H9 (cell line): ENCODE measurements around the gene TNFRSF11A. TPM values are rescaled to one million over a fixed set of nuclear protein-coding genes. Genes with fewer than 3 reads are reported as not detected.

Experiments used
- DNase-seq: peaks from one replicate; pipeline ENCODE4 v3.0.0-alpha.2; 2017
- H2AFZ ChIP-seq: one replicate; pipeline ENCODE4 v1.6.1; 2013; ENCODE audit warnings: mild to moderate bottlenecking, low read length, control low read depth, moderate library complexity
- H2AK5ac ChIP-seq: 2 replicates; pipeline ENCODE4 v1.6.1; 2013; ENCODE audit warnings: low read length, control low read depth, mixed read lengths; ENCODE audit not compliant: insufficient read length
- H2BK120ac ChIP-seq: one replicate; pipeline ENCODE4 v1.6.1; 2013; ENCODE audit warnings: low read depth, mild to moderate bottlenecking, low read length, control low read depth, inconsistent platforms; ENCODE audit not compliant: poor library complexity, severe bottlenecking
- H2BK12ac ChIP-seq: 2 replicates; pipeline ENCODE4 v1.6.1; 2013; ENCODE audit warnings: low read length, control low read depth, mixed read lengths, low read depth; ENCODE audit not compliant: insufficient read length
- H2BK15ac ChIP-seq: 2 replicates; pipeline ENCODE4 v1.6.1; 2013; ENCODE audit warnings: low read depth, low read length, control low read depth
- H2BK20ac ChIP-seq: one replicate; pipeline ENCODE4 v1.6.1; 2013; ENCODE audit warnings: low read depth, mild to moderate bottlenecking, low read length, control low read depth, inconsistent platforms; ENCODE audit not compliant: poor library complexity, severe bottlenecking
- H2BK5ac ChIP-seq: 2 replicates; pipeline ENCODE4 v1.6.1; 2013; ENCODE audit warnings: low read length, control low read depth, mixed read lengths; ENCODE audit not compliant: insufficient read length
- H3K14ac ChIP-seq: 2 replicates; pipeline ENCODE4 v1.6.1; 2013; ENCODE audit warnings: low read length, control low read depth; ENCODE audit not compliant: insufficient read depth
- H3K18ac ChIP-seq: 2 replicates; pipeline ENCODE4 v1.6.1; 2013; ENCODE audit warnings: low read depth, mild to moderate bottlenecking, mixed read lengths, low read length, control low read depth; ENCODE audit not compliant: insufficient read length
- H3K23ac ChIP-seq: 2 replicates; pipeline ENCODE4 v1.6.1; 2013; ENCODE audit warnings: low read length, control low read depth, mixed read lengths, low read depth; ENCODE audit not compliant: insufficient read length
- H3K23me2 ChIP-seq: 2 replicates; pipeline ENCODE4 v1.6.1; 2013; ENCODE audit warnings: low read depth, mild to moderate bottlenecking, mixed read lengths, low read length, control low read depth; ENCODE audit not compliant: insufficient read length, poor library complexity, severe bottlenecking
- H3K27ac ChIP-seq: 2 replicates; pipeline ENCODE4 v1.5.1; 2013; ENCODE audit warnings: low read length, control low read depth, mixed read lengths, low read depth; ENCODE audit not compliant: insufficient read length
- H3K27me3 ChIP-seq: 2 replicates; pipeline ENCODE4 v1.6.1; 2013; ENCODE audit warnings: low read length, control low read depth, inconsistent platforms; ENCODE audit not compliant: insufficient read depth
- H3K4ac ChIP-seq: 2 replicates; pipeline ENCODE4 v1.6.1; 2013; ENCODE audit warnings: low read depth, mild to moderate bottlenecking, control low read depth, inconsistent platforms, low read length, moderate library complexity
- H3K4me1 ChIP-seq: 2 replicates; pipeline ENCODE4 v1.6.1; 2013; ENCODE audit warnings: low read length, control low read depth, inconsistent platforms; ENCODE audit not compliant: insufficient read depth
- H3K4me2 ChIP-seq: 2 replicates; pipeline ENCODE4 v1.6.1; 2013; ENCODE audit warnings: low read length, control low read depth, mixed read lengths; ENCODE audit not compliant: insufficient read length, insufficient read depth
- H3K56ac ChIP-seq: 2 replicates; pipeline ENCODE4 v1.6.1; 2013; ENCODE audit warnings: low read depth, mild to moderate bottlenecking, mixed read lengths, low read length, control low read depth; ENCODE audit not compliant: insufficient read length
- H3K79me1 ChIP-seq: 2 replicates; pipeline ENCODE4 v1.6.1; 2013; ENCODE audit warnings: low read depth, mild to moderate bottlenecking, moderate library complexity, low read length, control low read depth, inconsistent platforms; ENCODE audit not compliant: insufficient read depth, poor library complexity, severe bottlenecking
- H3K79me2 ChIP-seq: 2 replicates; pipeline ENCODE4 v1.6.1; 2013; ENCODE audit warnings: low read length, control low read depth, inconsistent platforms; ENCODE audit not compliant: insufficient read depth
- H3K9ac ChIP-seq: 2 replicates; pipeline ENCODE4 v1.6.1; 2013; ENCODE audit warnings: low read length, control low read depth, mixed read lengths; ENCODE audit not compliant: insufficient read length; ENCODE audit errors: extremely low read depth
- H3K9me3 ChIP-seq: one replicate; pipeline ENCODE4 v1.6.1; 2013; ENCODE audit warnings: low read depth, low read length, inconsistent platforms; ENCODE audit not compliant: control insufficient read depth
- H3T11ph ChIP-seq: one replicate; pipeline ENCODE4 v1.6.1; 2013; ENCODE audit warnings: mild to moderate bottlenecking, low read length, control low read depth, inconsistent platforms
- H4K20me1 ChIP-seq: one replicate; pipeline ENCODE4 v1.6.1; 2013; ENCODE audit not compliant: control insufficient read depth, insufficient read length, insufficient read depth
- H4K5ac ChIP-seq: 2 replicates; pipeline ENCODE4 v1.6.1; 2013; ENCODE audit warnings: low read depth, mild to moderate bottlenecking, mixed read lengths, low read length, control low read depth; ENCODE audit not compliant: insufficient read length
- H4K8ac ChIP-seq: replicated peaks from 2 replicates; pipeline ENCODE4 v1.6.1; 2013; ENCODE audit warnings: low read length, control low read depth, mixed read lengths, low read depth; ENCODE audit not compliant: insufficient read length
- H4K91ac ChIP-seq: 2 replicates; pipeline ENCODE4 v1.6.1; 2013; ENCODE audit warnings: low read depth, mild to moderate bottlenecking, moderate library complexity, mixed read lengths, low read length, control low read depth; ENCODE audit not compliant: insufficient read length
- H3K27ac Mint-ChIP-seq, 3 experiments: 2 replicates in 2 of 3; 3 replicates in 1 of 3; pipeline ENCODE4 v1.8.0; 2020 to 2021; ENCODE audit warnings: mixed read lengths in 3 of 3, mild to moderate bottlenecking in 1 of 3, moderate library complexity in 1 of 3
- H3K27me3 Mint-ChIP-seq: 2 replicates; pipeline ENCODE4 v1.8.0; 2021; ENCODE audit warnings: low read depth, mild to moderate bottlenecking, moderate library complexity, mixed read lengths
- H3K36me3 Mint-ChIP-seq, 3 experiments: 2 replicates in 2 of 3; 3 replicates in 1 of 3; pipeline ENCODE4 v1.8.0; 2020 to 2021; ENCODE audit warnings: low read depth in 3 of 3, mixed read lengths in 3 of 3; ENCODE audit not compliant: insufficient read depth in 1 of 3
- H3K4me1 Mint-ChIP-seq, 2 experiments: 2 replicates each; pipeline ENCODE4 v1.8.0; 2020; ENCODE audit warnings: mixed read lengths in 2 of 2
- H3K4me3 Mint-ChIP-seq, 2 experiments: 2 replicates in 1 of 2; 3 replicates in 1 of 2; pipeline ENCODE4 v1.8.0; 2020 to 2021; ENCODE audit warnings: mild to moderate bottlenecking in 2 of 2, mixed read lengths in 2 of 2, moderate library complexity in 1 of 2
- H3K9me3 Mint-ChIP-seq, 2 experiments: 2 replicates in 1 of 2; 3 replicates in 1 of 2; pipeline ENCODE4 v1.8.0; 2020; ENCODE audit warnings: mild to moderate bottlenecking in 2 of 2, mixed read lengths in 2 of 2, moderate library complexity in 1 of 2
- WGBS: extraction: QIAGEN DNeasy Blood & Tissue Kit; methylation state at CpG from one replicate; pipeline ENCODE4 v1.1.7; 2013; ENCODE audit warnings: missing lambda C conversion rate, low lambda C conversion rate, mixed read lengths; ENCODE audit not compliant: insufficient read length; ENCODE audit errors: extremely low coverage; 5-methylcytosine and 5-hydroxymethylcytosine counted together
- total RNA-seq: library from RNA; stranded (reverse); gene quantifications from 2 replicates; pipeline ENCODE4 v1.2.1, GENCODE V29; 2021
- TF ChIP-seq, protein P1 (sequence below): fragments of 200-600 bp; sonication (generic); conservative IDR thresholded peaks from 3 replicates; pipeline ENCODE4 v1.8.0; 2021; ENCODE audit warnings: antibody characterized with exemption, mild to moderate bottlenecking

The TNFRSF11A gene
- total RNA-seq, 1 experiment from 2014 or later, result 7.8 TPM

DNA sequence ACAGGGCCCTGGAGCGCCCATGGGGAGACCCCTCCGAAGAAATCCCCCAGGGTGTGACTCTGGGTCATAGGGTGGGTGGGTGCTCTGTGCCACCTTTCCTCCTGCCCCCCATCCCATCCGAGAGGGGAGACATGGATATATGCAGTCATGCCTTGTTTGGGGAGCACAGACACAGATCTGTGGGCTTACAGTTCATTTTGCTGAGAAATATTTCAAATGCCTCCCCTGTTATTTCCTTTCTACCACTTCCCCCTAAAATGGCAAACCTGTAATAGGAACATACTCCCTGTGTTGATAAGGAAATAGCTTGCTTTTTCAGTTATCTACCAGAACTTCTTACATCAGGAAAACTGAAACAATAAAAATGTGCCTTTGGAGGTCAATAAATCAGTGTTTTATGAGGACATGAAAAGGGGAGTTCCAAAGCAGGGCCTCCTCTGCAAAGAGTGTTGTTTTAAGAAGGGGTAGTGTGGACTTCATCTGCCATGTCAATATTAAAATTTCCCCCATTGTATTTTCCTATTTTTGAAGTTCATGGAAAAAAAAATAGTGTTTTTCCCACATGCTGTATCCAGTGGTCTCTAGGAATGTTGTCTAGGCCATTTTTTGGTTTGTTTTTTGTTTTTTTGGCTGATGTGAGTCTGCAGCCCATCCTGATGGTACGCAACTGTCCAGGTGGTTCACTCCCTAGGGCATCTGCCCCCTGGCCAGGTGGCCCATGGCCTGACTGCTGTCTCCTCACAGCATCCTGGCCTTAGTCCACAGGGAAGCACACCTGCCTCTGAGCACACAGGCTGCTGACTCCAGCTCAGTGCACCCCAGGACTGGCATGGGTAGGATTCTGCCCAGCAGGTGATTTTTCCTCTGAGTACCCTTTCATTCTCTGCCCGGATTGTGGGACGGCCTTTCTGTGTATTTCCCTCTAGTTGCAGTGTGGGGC lies 3.7 kb downstream of the TNFRSF11A start:
- H2AK5ac ChIP-seq, result no peak overlapping the region
- H3K23ac ChIP-seq, result no peak overlapping the region
- no CpG with 5 or more reads among the region's 6 CpGs for WGBS
- peaks cover 55% of the 10 kb centered on the region for H3K27me3 Mint-ChIP-seq
- H4K5ac ChIP-seq, result no peak overlapping the region
- H3K9ac ChIP-seq, result no peak overlapping the region
- H3K18ac ChIP-seq, result no peak overlapping the region
- H3K79me1 ChIP-seq, result no peaks in the 10 kb centered on the region
- peaks cover 39 to 64% of the 10 kb centered on the region in 2 experiments for H3K4me1 Mint-ChIP-seq
- no peak overlapping the region for H3K27ac ChIP-seq
- H2BK12ac ChIP-seq, result no peak overlapping the region
- H2BK20ac ChIP-seq, result no peak overlapping the region
- H2BK5ac ChIP-seq, result no peak overlapping the region
- TF ChIP-seq, protein P1, sequence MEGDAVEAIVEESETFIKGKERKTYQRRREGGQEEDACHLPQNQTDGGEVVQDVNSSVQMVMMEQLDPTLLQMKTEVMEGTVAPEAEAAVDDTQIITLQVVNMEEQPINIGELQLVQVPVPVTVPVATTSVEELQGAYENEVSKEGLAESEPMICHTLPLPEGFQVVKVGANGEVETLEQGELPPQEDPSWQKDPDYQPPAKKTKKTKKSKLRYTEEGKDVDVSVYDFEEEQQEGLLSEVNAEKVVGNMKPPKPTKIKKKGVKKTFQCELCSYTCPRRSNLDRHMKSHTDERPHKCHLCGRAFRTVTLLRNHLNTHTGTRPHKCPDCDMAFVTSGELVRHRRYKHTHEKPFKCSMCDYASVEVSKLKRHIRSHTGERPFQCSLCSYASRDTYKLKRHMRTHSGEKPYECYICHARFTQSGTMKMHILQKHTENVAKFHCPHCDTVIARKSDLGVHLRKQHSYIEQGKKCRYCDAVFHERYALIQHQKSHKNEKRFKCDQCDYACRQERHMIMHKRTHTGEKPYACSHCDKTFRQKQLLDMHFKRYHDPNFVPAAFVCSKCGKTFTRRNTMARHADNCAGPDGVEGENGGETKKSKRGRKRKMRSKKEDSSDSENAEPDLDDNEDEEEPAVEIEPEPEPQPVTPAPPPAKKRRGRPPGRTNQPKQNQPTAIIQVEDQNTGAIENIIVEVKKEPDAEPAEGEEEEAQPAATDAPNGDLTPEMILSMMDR, result no peak
- no peak overlapping the region for H3K27ac Mint-ChIP-seq
- no peak overlapping the region for H4K91ac ChIP-seq
- H3K9me3 Mint-ChIP-seq, result peaks cover 0 to 3% of the 10 kb centered on the region in 2 experiments; a peak in 1 of 5 replicates
- no peak overlapping the region for H3K4ac ChIP-seq
- H4K20me1 ChIP-seq, result no peaks in the 10 kb centered on the region
- peak overlapping the region; percentile 51 for H3K14ac ChIP-seq
- no peak overlapping the region for H3K4me3 Mint-ChIP-seq
- no peak overlapping the region for H3K4me2 ChIP-seq
- H2AFZ ChIP-seq, result no peak overlapping the region
- no peaks in the 10 kb centered on the region for H3K79me2 ChIP-seq
- peaks cover 20% of the 10 kb centered on the region for H3K23me2 ChIP-seq
- H3K36me3 Mint-ChIP-seq, result no peaks in the 10 kb centered on the region; a peak in 1 of 7 replicates
- no peak overlapping the region for H2BK15ac ChIP-seq
- H4K8ac ChIP-seq, result no peak overlapping the region
- no peak overlapping the region for H2BK120ac ChIP-seq
- peaks cover 7% of the 10 kb centered on the region; the same call in 1 of the 2 replicates for H3K4me1 ChIP-seq
- no peak overlapping the region for H3K56ac ChIP-seq
- DNase-seq, result no peak
- peaks cover 10% of the 10 kb centered on the region; the same call in 1 of the 2 replicates for H3K27me3 ChIP-seq
- no peaks in the 10 kb centered on the region for H3K9me3 ChIP-seq
- H3T11ph ChIP-seq, result no peak overlapping the region
